ENCODE results near the gene TNFSF18.
A peak's percentile ranks its signal among the peaks of the same experiment; 100 is the strongest.

The TNFSF18 gene

GRCh38 chr1:173016419-173016818, 34.3 kb downstream of the TNFSF18 start:
- Mint-ChIP-seq H3K4me1 (ENCODE audit: low read depth) (peaks cover 68% of the 10 kb centered on the region), H3K4me3 (no peak overlapping the region)

GRCh38 chr1:173015629-173016028, 35.1 kb downstream of the TNFSF18 start:
- H3K4me3 Mint-ChIP-seq, result no peak overlapping the region
- peaks cover 63% of the 10 kb centered on the region for H3K4me1 Mint-ChIP-seq (ENCODE audit: low read depth)
- peaks cover 3% of the 10 kb centered on the region for H3K27me3 Mint-ChIP-seq
- no peaks in the 10 kb centered on the region for H3K36me3 Mint-ChIP-seq (ENCODE audit: low read depth)
- intact Hi-C loops (cut with micrococcal nuclease), result loop anchor here (5.0 to 10.0 kb wide), 3 partner anchors 37 to 271 kb away; partner anchors contain the start of gene TNFSF18
- no peaks in the 10 kb centered on the region for H3K9me3 Mint-ChIP-seq
- peak overlapping the region; percentile 69 for H3K27ac Mint-ChIP-seq

More at GRCh38 chr1:173016419-173016818, 34.3 kb downstream of the TNFSF18 start:
- Mint-ChIP-seq H3K9me3 (no peaks in the 10 kb centered on the region), H3K36me3 (ENCODE audit: low read depth) (no peaks in the 10 kb centered on the region), H3K27me3 (peaks cover 2% of the 10 kb centered on the region), H3K27ac (peak overlapping the region; percentile 69)
- intact Hi-C loops (cut with micrococcal nuclease), result loop anchor here (5.0 to 10.0 kb wide), 3 partner anchors 36 to 272 kb away; partner anchors contain the start of gene TNFSF18

GRCh38 chr1:173014160-173014559, 36.6 kb downstream of the TNFSF18 start:
- H3K9me3 Mint-ChIP-seq, result no peaks in the 10 kb centered on the region
- intact Hi-C loops (cut with micrococcal nuclease), result loop anchor here (5.0 to 10.0 kb wide), 2 partner anchors 178 to 269 kb away; no protein-coding TSS in a partner anchor
- H3K4me1 Mint-ChIP-seq (ENCODE audit: low read depth), result peaks cover 55% of the 10 kb centered on the region
- H3K27ac Mint-ChIP-seq, result peak overlapping the region; percentile 69
- H3K27me3 Mint-ChIP-seq, result peaks cover 3% of the 10 kb centered on the region
- no peak overlapping the region for H3K4me3 Mint-ChIP-seq
- H3K36me3 Mint-ChIP-seq (ENCODE audit: low read depth), result no peaks in the 10 kb centered on the region

GRCh38 chr1:173012126-173012525, 38.6 kb downstream of the TNFSF18 start:
- intact Hi-C loops (cut with micrococcal nuclease), result loop anchor here (5.0 to 10.0 kb wide), 2 partner anchors 180 to 267 kb away; no protein-coding TSS in a partner anchor
- Mint-ChIP-seq H3K9me3 (no peaks in the 10 kb centered on the region), H3K36me3 (ENCODE audit: low read depth) (no peaks in the 10 kb centered on the region), H3K4me1 (ENCODE audit: low read depth) (peaks cover 47% of the 10 kb centered on the region), H3K4me3 (no peak overlapping the region), H3K27me3 (peaks cover 3% of the 10 kb centered on the region), H3K27ac (no peak overlapping the region)

GRCh38 chr1:173009597-173009996, 41.1 kb downstream of the TNFSF18 start:
- intact Hi-C loops (cut with micrococcal nuclease), result no loop called here
- Mint-ChIP-seq H3K9me3 (no peaks in the 10 kb centered on the region), H3K4me3 (no peak overlapping the region), H3K4me1 (ENCODE audit: low read depth) (peaks cover 33% of the 10 kb centered on the region), H3K27ac (no peak overlapping the region), H3K36me3 (ENCODE audit: low read depth) (no peaks in the 10 kb centered on the region), H3K27me3 (peaks cover 6% of the 10 kb centered on the region)

GRCh38 chr1:173005196-173005864, 45.4 kb downstream of the TNFSF18 start:
- peaks cover 3% of the 10 kb centered on the region for H3K27me3 Mint-ChIP-seq
- intact Hi-C loops (cut with micrococcal nuclease), result no loop called here
- H3K4me3 Mint-ChIP-seq, result no peak overlapping the region
- no peak overlapping the region for H3K27ac Mint-ChIP-seq
- peaks cover 20% of the 10 kb centered on the region for H3K9me3 Mint-ChIP-seq
- H3K36me3 Mint-ChIP-seq (ENCODE audit: low read depth), result no peaks in the 10 kb centered on the region
- peaks cover 14% of the 10 kb centered on the region for H3K4me1 Mint-ChIP-seq (ENCODE audit: low read depth)

GRCh38 chr1:173002891-173003838, 47.6 kb downstream of the TNFSF18 start:
- H3K27me3 Mint-ChIP-seq, result peaks cover 3% of the 10 kb centered on the region
- H3K9me3 Mint-ChIP-seq, result peaks cover 28% of the 10 kb centered on the region
- H3K4me3 Mint-ChIP-seq, result no peak overlapping the region
- peaks cover 7% of the 10 kb centered on the region for H3K4me1 Mint-ChIP-seq (ENCODE audit: low read depth)
- intact Hi-C loops (cut with micrococcal nuclease), result no loop called here
- H3K36me3 Mint-ChIP-seq (ENCODE audit: low read depth), result no peaks in the 10 kb centered on the region
- H3K27ac Mint-ChIP-seq, result no peak overlapping the region

- Mint-ChIP-seq H3K36me3 (ENCODE audit: low read depth) (no peaks in the 10 kb centered on the region), H3K27me3 (no peaks in the 10 kb centered on the region), H3K9me3 (peaks cover 60% of the 10 kb centered on the region), H3K4me3 (no peak overlapping the region), H3K4me1 (ENCODE audit: low read depth) (no peaks in the 10 kb centered on the region), H3K27ac (no peak overlapping the region)
- intact Hi-C loops (cut with micrococcal nuclease), result no loop called here
Observed at GRCh38 chr1:172999349-172999748, 51.4 kb downstream of the TNFSF18 start.

GRCh38 chr1:172997941-172998361, 52.8 kb downstream of the TNFSF18 start:
- Mint-ChIP-seq H3K27me3 (no peaks in the 10 kb centered on the region), H3K9me3 (peaks cover 60% of the 10 kb centered on the region), H3K4me3 (no peak overlapping the region), H3K36me3 (ENCODE audit: low read depth) (no peaks in the 10 kb centered on the region), H3K4me1 (ENCODE audit: low read depth) (no peaks in the 10 kb centered on the region), H3K27ac (no peak overlapping the region)
- intact Hi-C loops (cut with micrococcal nuclease), result no loop called here

GRCh38 chr1:172993640-172994039, 57.1 kb downstream of the TNFSF18 start:
- Mint-ChIP-seq H3K9me3 (peaks cover 32% of the 10 kb centered on the region), H3K27me3 (no peaks in the 10 kb centered on the region), H3K4me1 (ENCODE audit: low read depth) (peaks cover 6% of the 10 kb centered on the region), H3K36me3 (ENCODE audit: low read depth) (no peaks in the 10 kb centered on the region), H3K4me3 (no peak overlapping the region), H3K27ac (no peak overlapping the region)
- intact Hi-C loops (cut with micrococcal nuclease), result no loop called here

GRCh38 chr1:172991674-172992400, 58.9 kb downstream of the TNFSF18 start:
- H3K4me3 Mint-ChIP-seq, result no peak overlapping the region

GRCh38 chr1:172990598-172991215, 60.0 kb downstream of the TNFSF18 start:
- intact Hi-C loops (cut with micrococcal nuclease), result no loop called here
- Mint-ChIP-seq H3K27ac (no peak overlapping the region), H3K4me3 (no peak overlapping the region), H3K9me3 (peaks cover 11% of the 10 kb centered on the region), H3K36me3 (ENCODE audit: low read depth) (no peaks in the 10 kb centered on the region), H3K4me1 (ENCODE audit: low read depth) (peaks cover 6% of the 10 kb centered on the region), H3K27me3 (no peaks in the 10 kb centered on the region)

More at GRCh38 chr1:172991674-172992400, 58.9 kb downstream of the TNFSF18 start:
- Mint-ChIP-seq H3K27me3 (no peaks in the 10 kb centered on the region), H3K4me1 (ENCODE audit: low read depth) (peaks cover 6% of the 10 kb centered on the region), H3K27ac (no peak overlapping the region), H3K36me3 (ENCODE audit: low read depth) (no peaks in the 10 kb centered on the region), H3K9me3 (peaks cover 18% of the 10 kb centered on the region)
- intact Hi-C loops (cut with micrococcal nuclease), result no loop called here

Measured in dendritic cell treated with granulocyte-macrophage colony-stimulating factor and Interleukin-4, amounts not matched to agents 40 ng/mL and 50 ng/mL, for 4 days (primary cell).